GM21360 (cell line): ENCODE results near the gene HPGDS.
"Not testable (repeated sequence)": the region's sequence is repeated elsewhere in the genome, so short reads cannot be mapped to it uniquely, and the experiment has no call there.

ENCODE experiments used
- ATAC-seq: cut with Tn5 transposase; IDR thresholded peaks from one replicate; pipeline ENCODE4 v1.9.1; 2021; ENCODE audit warnings: mild to moderate bottlenecking, moderate library complexity; ENCODE audit not compliant: unreplicated experiment

HPGDS gene

GRCh38 chr4:94358101-94358500 is 15.5 kb upstream of the HPGDS start:
- ATAC-seq: no peak

GRCh38 chr4:94357624-94358023 is 15.0 kb upstream of the HPGDS start:
- ATAC-seq: no peak

- no peak for ATAC-seq
Observed at GRCh38 chr4:94356444-94356843, 13.8 kb upstream of the HPGDS start.

DNA sequence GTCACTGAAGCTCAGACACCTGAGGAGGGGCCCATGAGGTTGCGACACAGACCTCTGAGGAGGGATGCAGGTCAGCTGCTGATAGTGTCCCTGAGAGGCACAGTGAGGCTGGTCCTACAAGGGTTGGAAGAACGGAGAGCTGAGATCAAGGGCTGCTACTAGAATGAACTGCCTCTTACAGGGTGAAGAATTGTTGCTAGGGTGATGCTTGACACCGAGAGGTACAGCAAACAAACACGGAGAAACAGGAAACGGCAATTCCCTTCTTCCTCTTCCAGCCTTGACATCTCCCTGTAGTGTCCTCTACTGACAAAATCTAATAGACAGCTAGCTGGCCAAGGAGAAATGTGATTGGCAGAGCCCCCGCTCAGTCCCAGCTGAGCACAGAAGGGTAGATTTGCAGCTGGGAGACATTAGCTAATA is 11.8 kb upstream of the HPGDS start:
- no peak for ATAC-seq

- no peak for ATAC-seq
Observed at GRCh38 chr4:94352996-94353395, 10.4 kb upstream of the HPGDS start.

GRCh38 chr4:94352163-94352562 is 9.5 kb upstream of the HPGDS start:
- ATAC-seq: no peak

- ATAC-seq: no peak
Observed at GRCh38 chr4:94351319-94351718, 8.7 kb upstream of the HPGDS start.

GRCh38 chr4:94350095-94350494 is 7.5 kb upstream of the HPGDS start:
- ATAC-seq: no peak

GRCh38 chr4:94349193-94349592 is 6.6 kb upstream of the HPGDS start:
- ATAC-seq: no peak

- ATAC-seq: no peak
Observed at GRCh38 chr4:94348666-94349065, 6.0 kb upstream of the HPGDS start.

- no peak for ATAC-seq
Observed at GRCh38 chr4:94346541-94346940, 3.9 kb upstream of the HPGDS start.

GRCh38 chr4:94345969-94346368 is 3.3 kb upstream of the HPGDS start:
- no peak for ATAC-seq

DNA sequence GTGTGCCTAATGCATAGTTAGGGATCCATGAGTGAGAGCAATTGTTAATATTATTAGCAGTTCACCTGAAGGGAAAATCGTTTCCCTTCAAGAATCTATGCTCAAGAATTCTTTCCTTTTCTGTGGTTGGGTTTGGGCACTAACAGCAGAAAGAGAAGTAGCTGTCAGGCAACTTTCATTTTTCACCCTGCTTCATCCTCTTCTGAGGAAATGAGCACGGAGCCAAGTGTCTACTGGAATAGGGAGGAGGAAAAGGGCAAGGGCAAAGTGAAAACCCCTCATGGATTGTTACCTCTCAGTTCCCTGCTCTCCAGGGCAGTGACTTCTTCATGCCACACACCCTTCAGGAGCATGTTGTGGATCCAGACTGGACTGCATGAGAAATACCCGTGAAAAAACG is 2.6 kb upstream of the HPGDS start:
- ATAC-seq: no peak

GRCh38 chr4:94344457-94344856 is 1.8 kb upstream of the HPGDS start:
- no peak for ATAC-seq

DNA sequence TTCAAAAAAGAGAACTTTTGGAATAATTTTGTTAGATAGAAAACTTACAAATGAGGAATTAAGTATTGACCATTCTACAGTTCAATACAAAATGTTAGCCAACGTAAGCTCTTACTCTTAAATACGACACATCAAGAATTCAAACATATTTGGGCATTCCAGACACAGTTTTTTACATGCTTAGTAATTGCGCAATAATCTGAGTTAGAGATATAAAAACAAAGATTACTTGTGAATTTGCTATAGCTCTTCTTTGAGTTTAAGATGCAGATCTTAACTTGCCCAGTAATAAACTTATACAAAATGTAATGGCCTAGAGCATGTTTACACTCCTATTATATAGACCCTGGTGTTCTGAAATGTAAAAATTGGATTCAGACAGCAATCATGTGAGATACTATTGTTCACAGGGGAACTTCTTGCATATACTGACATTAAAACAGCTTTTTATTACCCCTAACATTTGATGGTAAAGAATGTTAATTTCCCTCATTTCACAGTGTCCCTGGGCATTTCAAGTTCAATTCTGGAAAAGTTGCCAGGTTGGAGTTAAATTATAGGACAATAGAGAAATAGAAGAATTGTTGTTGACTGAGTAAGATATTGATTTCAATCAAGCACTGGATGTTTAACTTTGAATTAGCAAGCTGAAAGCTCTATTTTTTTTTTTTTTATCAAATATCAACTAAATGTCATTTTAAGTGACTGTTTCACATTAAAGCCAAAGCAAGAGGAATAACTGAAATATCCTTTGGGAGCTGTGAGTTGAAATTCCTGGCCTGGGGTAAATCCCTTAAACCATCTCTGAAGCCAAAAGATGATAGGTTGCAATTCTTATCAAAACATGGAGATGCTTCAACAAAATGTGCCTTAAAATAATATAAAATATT is 910 bp downstream of the HPGDS start:
- no peak for ATAC-seq

GRCh38 chr4:94339779-94340178 is 2.9 kb downstream of the HPGDS start:
- no peak for ATAC-seq

GRCh38 chr4:94338681-94339351 is 3.8 kb downstream of the HPGDS start:
- peak; percentile 75 for ATAC-seq

GRCh38 chr4:94336791-94337190 is 5.8 kb downstream of the HPGDS start:
- not testable (repeated sequence) for ATAC-seq

DNA sequence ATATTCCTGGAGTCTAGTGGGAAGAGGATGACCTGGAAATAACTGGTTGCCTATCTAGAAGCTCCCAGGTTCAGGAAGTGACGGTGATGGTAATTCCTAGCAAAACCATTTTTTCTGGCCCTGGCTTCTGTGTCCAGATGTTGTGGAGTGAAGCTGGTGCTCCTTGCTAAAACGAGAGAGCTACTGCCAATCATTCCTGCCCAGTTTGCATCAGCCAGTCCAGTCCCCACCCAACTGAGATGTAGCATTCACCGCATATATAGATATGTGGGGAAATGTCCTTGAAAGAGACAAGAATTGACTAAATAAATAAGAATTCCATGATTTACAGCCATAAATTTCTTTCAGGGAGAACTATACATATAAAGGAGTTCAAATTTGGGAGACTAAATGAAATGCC is 6.3 kb downstream of the HPGDS start:
- no peak for ATAC-seq

DNA sequence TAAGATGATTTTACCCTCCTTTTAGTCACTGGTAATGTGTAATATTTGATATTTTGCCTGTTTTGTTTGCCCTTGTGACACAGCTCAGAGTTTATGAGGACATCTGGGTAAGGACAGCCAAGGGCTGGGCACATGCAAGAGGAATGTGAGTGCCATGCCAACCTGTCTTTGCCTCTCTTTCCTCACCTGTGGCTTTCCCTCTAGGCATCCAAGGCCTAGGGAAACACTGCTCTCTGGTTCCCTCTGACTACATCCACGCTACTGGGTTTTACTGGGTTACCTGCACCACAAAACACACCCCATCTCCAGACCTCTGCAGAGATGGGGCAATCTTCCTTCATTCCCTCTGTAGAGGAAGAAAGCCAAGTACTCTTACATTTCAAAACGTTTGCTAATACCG is 7.7 kb downstream of the HPGDS start:
- no peak for ATAC-seq

DNA sequence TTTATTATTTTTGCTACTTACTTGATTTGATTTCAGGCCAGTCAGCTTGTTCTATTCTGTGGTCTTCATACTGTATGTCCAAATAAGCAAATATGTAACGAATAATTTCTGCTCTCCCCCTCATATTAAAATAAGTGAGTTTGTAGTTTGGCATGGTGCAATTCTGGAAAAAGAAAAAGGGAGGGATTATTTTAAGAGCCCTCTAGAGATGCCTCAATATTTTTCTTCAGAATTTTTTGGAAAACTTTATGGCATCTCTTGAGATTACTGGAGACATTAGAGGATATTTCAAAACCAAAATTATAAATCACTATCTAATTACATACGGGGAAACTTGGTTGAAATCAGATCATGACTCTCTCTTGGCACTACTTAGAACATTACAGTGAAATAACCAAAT is 8.2 kb downstream of the HPGDS start:
- no peak for ATAC-seq

DNA sequence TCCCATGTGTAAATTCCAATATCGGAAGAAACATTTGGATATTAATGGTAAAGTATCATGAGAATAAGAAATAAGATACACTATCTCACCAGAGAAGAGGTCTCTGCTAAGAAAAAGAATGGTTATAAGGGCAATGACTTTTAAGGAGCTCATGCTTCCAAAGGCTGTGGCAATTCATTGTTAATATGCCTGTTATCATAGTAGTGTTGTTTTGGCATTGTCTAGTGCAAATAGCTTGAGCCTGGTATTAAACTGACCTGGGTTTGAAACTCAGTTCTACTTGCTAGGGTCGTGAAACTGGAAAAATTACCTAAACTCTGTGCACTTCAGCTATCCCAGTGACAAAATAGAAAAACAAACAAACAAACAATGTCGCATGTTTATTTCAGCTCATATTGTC is 8.8 kb downstream of the HPGDS start:
- ATAC-seq: no peak
